Psoas muscle (tissue), 8 donors: ENCODE measurements around the gene HTR6. TPM values are rescaled to one million over a fixed set of nuclear protein-coding genes. Genes with fewer than 3 reads are reported as not detected.

Source experiments
- ATAC-seq, 4 donors: fragments of 200-7000 bp; cut with Tn5 transposase; one replicate each; pipeline ENCODE4 v1.9.1; 2020; ENCODE audit warnings: moderate library complexity in 3 of 4, mild to moderate bottlenecking in 2 of 4
- DNase-seq, 2 donors: peaks; one replicate each; pipeline ENCODE4 v3.0.0-alpha.2; 2020
- H3K27ac ChIP-seq: fragments of 200-600 bp; one replicate; pipeline ENCODE4 v1.8.0; 2022
- H3K27me3 ChIP-seq, 3 donors: fragments of 200-600 bp in 1 of 3; one replicate each; pipeline versions ENCODE4 v1.6.1 to v1.8.0; 2013 to 2022; ENCODE audit warnings: low read length in 2 of 3, mild to moderate bottlenecking in 2 of 3, moderate library complexity in 1 of 3; ENCODE audit not compliant: insufficient read depth in 3 of 3
- H3K36me3 ChIP-seq, 2 donors: fragments of 200-600 bp in 1 of 2; one replicate each; pipeline versions ENCODE4 v1.6.1 to v1.8.0; 2013 to 2022; ENCODE audit warnings: low read depth in 1 of 2, mild to moderate bottlenecking in 1 of 2, moderate library complexity in 1 of 2; ENCODE audit not compliant: insufficient read depth in 1 of 2
- H3K4me1 ChIP-seq: fragments of 200-600 bp; one replicate; pipeline ENCODE4 v1.8.0; 2022
- H3K4me3 ChIP-seq: fragments of 200-600 bp; one replicate; pipeline ENCODE4 v1.8.0; 2022; ENCODE audit warnings: mild to moderate bottlenecking
- H3K9me3 ChIP-seq: fragments of 200-600 bp; one replicate; pipeline ENCODE4 v1.8.0; 2022
- WGBS, 3 donors: extraction: QIAGEN DNeasy Blood & Tissue Kit; methylation state at CpG; one replicate each; pipeline versions ENCODE4 v1.1.6 to v1.1.7; 2013; 5-methylcytosine and 5-hydroxymethylcytosine counted together
- intact Hi-C, 2 donors: fragments of 100-400 bp; cut with DNase I; formaldehyde crosslinking; loops; one replicate each; pipeline versions ENCODE4 v1.11.0 to v1.14.2; 2022
- polyA plus RNA-seq, 3 donors: library from polyadenylated mRNA; stranded (reverse); fragments of 200-250 nt; gene quantifications; one replicate each; pipeline ENCODE4 v1.2.3, GENCODE V29; 2013
- total RNA-seq, 4 donors: library from RNA; stranded (reverse); fragmentation: NEBNext Ultra II Directional in 2 of 4; extraction: Animal tissue kit (Norgen Biotek cat#: 25700) in 2 of 4; gene quantifications; one replicate each; pipeline versions ENCODE4 v1.2.1 to v1.2.4, GENCODE V29; 2021 to 2023
- TF ChIP-seq, protein P1 (sequence below): fragments of 200-600 bp; IDR thresholded peaks from one replicate; pipeline ENCODE4 v1.8.0; 2022; ENCODE audit warnings: antibody characterized with exemption
- donor health status: healthy with polysubstance abuse.
- donor health status: DM: no; HTN: no; CAD: no; lungs with moderate emphysema.
- donor health status: Bipolar disorder and iron deficiency.
- donor health status: healthy.
- donor health status: DM: yes; HTN: yes; CAD: no.
- donor health status: DM: no; HTN: no; CAD: no.
- donor health status: DM: no; HTN: no; CAD: no.
- donor health status: DM: yes; HTN: yes; CAD: no.

HTR6 gene
- total and polyA plus RNA-seq, 7 donors: not detected

DNA sequence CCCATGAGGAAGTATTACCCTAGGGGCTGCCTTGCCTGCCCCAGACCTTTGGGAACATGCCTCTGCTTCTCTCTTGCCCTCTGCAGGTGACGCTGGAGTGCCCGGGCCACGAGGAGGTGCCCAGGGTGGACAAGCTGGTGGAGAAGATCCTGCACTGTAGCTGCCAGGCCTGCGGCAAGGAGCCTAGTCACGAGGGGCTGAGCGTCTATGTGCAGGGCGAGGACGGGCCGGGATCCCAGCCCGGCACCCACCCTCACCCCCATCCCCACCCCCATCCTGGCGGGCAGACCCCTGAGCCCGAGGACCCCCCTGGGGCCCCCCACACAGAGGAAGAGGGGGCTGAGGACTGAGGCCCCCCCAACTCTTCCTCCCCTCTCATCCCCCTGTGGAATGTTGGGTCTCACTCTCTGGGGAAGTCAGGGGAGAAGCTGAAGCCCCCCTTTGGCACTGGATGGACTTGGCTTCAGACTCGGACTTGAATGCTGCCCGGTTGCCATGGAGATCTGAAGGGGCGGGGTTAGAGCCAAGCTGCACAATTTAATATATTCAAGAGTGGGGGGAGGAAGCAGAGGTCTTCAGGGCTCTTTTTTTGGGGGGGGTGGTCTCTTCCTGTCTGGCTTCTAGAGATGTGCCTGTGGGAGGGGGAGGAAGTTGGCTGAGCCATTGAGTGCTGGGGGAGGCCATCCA is 7.8 kb upstream of the HTR6 start:
- Histone ChIP-seq H3K4me1 (no peaks in the 10 kb centered on the region), H3K36me3 (no peaks in the 10 kb centered on the region), H3K27me3 (peaks cover 0 to 3% (median 0%) of the 10 kb centered on the region in 3 donors), H3K4me3 (no peak overlapping the region), H3K27ac (no peak overlapping the region), H3K9me3 (no peaks in the 10 kb centered on the region)
- DNase-seq: peak in 1 of 2 donors; percentile 34
- 73 to 77% (median 75%) methylated on average over 8 to 15 of the region's 15 CpGs for WGBS, 3 donors
- ATAC-seq: no peak
- TF ChIP-seq, protein P1, sequence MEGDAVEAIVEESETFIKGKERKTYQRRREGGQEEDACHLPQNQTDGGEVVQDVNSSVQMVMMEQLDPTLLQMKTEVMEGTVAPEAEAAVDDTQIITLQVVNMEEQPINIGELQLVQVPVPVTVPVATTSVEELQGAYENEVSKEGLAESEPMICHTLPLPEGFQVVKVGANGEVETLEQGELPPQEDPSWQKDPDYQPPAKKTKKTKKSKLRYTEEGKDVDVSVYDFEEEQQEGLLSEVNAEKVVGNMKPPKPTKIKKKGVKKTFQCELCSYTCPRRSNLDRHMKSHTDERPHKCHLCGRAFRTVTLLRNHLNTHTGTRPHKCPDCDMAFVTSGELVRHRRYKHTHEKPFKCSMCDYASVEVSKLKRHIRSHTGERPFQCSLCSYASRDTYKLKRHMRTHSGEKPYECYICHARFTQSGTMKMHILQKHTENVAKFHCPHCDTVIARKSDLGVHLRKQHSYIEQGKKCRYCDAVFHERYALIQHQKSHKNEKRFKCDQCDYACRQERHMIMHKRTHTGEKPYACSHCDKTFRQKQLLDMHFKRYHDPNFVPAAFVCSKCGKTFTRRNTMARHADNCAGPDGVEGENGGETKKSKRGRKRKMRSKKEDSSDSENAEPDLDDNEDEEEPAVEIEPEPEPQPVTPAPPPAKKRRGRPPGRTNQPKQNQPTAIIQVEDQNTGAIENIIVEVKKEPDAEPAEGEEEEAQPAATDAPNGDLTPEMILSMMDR: no peak
- intact Hi-C loops: loop anchor here in 1 of 2 donors (2.0 to 10.0 kb wide), 3 partner anchors 272 to 402 kb away; partner anchors contain the start of genes EMC1 and MRTO4

- 87 to 90% (median 87%) methylated on average over 10 of the region's 10 CpGs for WGBS, 3 donors
- intact Hi-C loops: loop anchor here in 1 of 2 donors (2.0 to 10.0 kb wide), 3 partner anchors 273 to 403 kb away; partner anchors contain the start of genes EMC1 and MRTO4
- ATAC-seq (no peak), DNase-seq (peak in 1 of 2 donors; percentile 32)
- Histone ChIP-seq H3K27me3 (peaks cover 0 to 3% (median 0%) of the 10 kb centered on the region in 3 donors), H3K9me3 (no peaks in the 10 kb centered on the region), H3K4me1 (no peaks in the 10 kb centered on the region), H3K27ac (no peak overlapping the region), H3K36me3 (no peaks in the 10 kb centered on the region), H3K4me3 (no peak overlapping the region)
- TF ChIP-seq, protein P1: no peak
Measured at GRCh38 chr1:19657511-19657910, 7.2 kb upstream of the HTR6 start.

GRCh38 chr1:19658186-19658585 is 6.5 kb upstream of the HTR6 start:
- no peaks in the 10 kb centered on the region for H3K9me3 ChIP-seq
- 85 to 94% (median 90%) methylated on average over 11 to 13 of the region's 13 CpGs for WGBS, 3 donors
- ATAC-seq (no peak), DNase-seq (peak in 1 of 2 donors; percentile 50)
- peaks cover 0 to 6% (median 0%) of the 10 kb centered on the region in 3 donors for H3K27me3 ChIP-seq
- intact Hi-C loops: loop anchor here in 1 of 2 donors (10.0 kb wide), 2 partner anchors 273 to 403 kb away; partner anchors contain the start of genes EMC1 and MRTO4
- H3K27ac ChIP-seq: no peak overlapping the region
- H3K4me1 ChIP-seq: no peaks in the 10 kb centered on the region
- no peaks in the 10 kb centered on the region for H3K36me3 ChIP-seq
- TF ChIP-seq, protein P1: no peak
- H3K4me3 ChIP-seq: no peak overlapping the region

DNA sequence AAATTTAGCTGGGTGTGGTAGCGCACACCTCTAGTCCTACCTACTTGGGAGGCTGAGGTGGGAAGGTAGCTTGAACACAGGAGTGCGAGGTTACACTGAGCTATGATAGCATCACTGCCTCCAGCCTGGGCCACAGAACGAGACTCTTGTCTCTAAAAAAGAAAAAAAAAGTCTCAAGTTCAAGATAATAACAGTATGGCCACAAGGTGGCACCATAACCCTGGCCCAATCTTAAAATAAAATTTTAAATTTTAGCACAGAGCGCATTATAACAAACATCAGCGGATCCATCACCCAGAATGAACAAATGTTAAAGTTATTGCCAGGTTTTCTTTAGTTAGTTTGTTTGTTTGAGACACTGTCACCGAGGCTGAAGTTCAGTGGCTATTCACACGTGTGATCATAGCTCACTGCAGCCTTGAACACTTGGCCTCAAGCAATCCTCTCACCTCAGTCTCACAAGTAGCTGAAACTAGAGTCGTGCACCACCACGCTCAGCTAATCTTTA is 2.9 kb upstream of the HTR6 start:
- H3K27me3 ChIP-seq: peaks cover 0 to 38% (median 13%) of the 10 kb centered on the region in 3 donors
- no peaks in the 10 kb centered on the region for H3K36me3 ChIP-seq
- intact Hi-C loops: loop anchor here in 1 of 2 donors (1.0 kb wide), 1 partner anchor 43 kb away; no protein-coding TSS in a partner anchor
- H3K4me1 ChIP-seq: no peaks in the 10 kb centered on the region
- DNase-seq (no peak), ATAC-seq (peak in 1 of 4 donors; percentile 38)
- H3K9me3 ChIP-seq: no peaks in the 10 kb centered on the region
- no peak overlapping the region for H3K27ac ChIP-seq
- H3K4me3 ChIP-seq: no peak overlapping the region
- TF ChIP-seq, protein P1: peak; percentile 78
- WGBS, 3 donors: 9 to 19% (median 13%) methylated on average over 9 of the region's 9 CpGs
